WI38 (cell line): ENCODE results near the gene USP40.

Experiments used
- H3K4me3 ChIP-seq: 2 replicates; pipeline ENCODE4 v1.5.1; 2011; ENCODE audit warnings: low read depth, mild to moderate bottlenecking, control low read depth, low read length
- TF ChIP-seq, protein P1 (sequence below): IDR thresholded peaks from 2 replicates; pipeline ENCODE4 v1.5.1; 2012; ENCODE audit warnings: low read depth, mild to moderate bottlenecking, control low read depth, low read length

The USP40 gene

GRCh38 chr2:233495503-233496496 lies 70.8 kb downstream of the USP40 start:
- H3K4me3 ChIP-seq: no peak overlapping the region
- TF ChIP-seq, protein P1, sequence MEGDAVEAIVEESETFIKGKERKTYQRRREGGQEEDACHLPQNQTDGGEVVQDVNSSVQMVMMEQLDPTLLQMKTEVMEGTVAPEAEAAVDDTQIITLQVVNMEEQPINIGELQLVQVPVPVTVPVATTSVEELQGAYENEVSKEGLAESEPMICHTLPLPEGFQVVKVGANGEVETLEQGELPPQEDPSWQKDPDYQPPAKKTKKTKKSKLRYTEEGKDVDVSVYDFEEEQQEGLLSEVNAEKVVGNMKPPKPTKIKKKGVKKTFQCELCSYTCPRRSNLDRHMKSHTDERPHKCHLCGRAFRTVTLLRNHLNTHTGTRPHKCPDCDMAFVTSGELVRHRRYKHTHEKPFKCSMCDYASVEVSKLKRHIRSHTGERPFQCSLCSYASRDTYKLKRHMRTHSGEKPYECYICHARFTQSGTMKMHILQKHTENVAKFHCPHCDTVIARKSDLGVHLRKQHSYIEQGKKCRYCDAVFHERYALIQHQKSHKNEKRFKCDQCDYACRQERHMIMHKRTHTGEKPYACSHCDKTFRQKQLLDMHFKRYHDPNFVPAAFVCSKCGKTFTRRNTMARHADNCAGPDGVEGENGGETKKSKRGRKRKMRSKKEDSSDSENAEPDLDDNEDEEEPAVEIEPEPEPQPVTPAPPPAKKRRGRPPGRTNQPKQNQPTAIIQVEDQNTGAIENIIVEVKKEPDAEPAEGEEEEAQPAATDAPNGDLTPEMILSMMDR: no peak

GRCh38 chr2:233492751-233493150 lies 73.8 kb downstream of the USP40 start:
- TF ChIP-seq, protein P1: no peak
- no peak overlapping the region for H3K4me3 ChIP-seq

GRCh38 chr2:233492078-233492477 lies 74.5 kb downstream of the USP40 start:
- TF ChIP-seq, protein P1: no peak

DNA sequence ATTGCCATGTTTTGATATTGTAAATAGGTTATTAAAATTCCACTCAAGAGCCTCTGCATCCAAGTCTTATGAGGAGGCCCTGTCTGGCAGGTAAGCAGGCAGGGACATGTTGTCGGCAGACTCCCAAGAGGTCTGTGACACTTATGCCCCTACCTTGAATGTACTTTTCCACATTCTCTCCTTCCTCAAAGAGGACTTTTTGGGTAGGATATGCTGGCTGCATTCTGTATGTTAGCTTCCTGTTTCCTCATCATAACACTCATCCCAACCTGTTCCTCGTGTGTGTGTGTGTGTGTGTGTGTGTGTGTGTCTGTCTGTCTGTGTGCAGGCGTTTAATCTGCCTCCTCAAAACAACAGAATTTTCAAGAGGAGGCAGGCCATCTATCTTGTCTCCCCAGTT lies 75.3 kb downstream of the USP40 start:
- no peak overlapping the region for H3K4me3 ChIP-seq
- TF ChIP-seq, protein P1: no peak

More at GRCh38 chr2:233492078-233492477, 74.5 kb downstream of the USP40 start:
- no peak overlapping the region for H3K4me3 ChIP-seq

- TF ChIP-seq, protein P1: no peak
- no peak overlapping the region for H3K4me3 ChIP-seq
These were observed 75.8 kb downstream of the USP40 start for GRCh38 chr2:233490831-233491230.

DNA sequence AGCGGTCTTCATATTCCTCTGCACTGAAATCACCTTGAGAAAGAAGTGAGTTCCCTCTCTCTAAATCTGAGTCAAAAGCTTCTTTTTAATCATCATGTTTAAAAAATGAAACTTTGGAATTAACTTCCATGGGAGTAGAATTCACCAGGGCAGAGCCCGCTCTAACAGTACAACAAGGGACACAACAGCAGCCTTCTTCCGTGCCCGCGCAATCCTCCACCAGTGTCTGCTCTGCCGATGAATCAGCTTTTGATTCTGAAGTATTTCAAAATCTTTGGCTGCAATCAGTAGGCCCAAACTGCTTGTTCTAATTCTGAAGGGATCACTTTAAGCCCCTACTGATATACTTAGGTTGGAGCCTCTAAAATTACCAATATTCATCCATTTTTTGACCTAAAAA lies 76.9 kb downstream of the USP40 start:
- TF ChIP-seq, protein P1: no peak
- H3K4me3 ChIP-seq: no peak overlapping the region

DNA sequence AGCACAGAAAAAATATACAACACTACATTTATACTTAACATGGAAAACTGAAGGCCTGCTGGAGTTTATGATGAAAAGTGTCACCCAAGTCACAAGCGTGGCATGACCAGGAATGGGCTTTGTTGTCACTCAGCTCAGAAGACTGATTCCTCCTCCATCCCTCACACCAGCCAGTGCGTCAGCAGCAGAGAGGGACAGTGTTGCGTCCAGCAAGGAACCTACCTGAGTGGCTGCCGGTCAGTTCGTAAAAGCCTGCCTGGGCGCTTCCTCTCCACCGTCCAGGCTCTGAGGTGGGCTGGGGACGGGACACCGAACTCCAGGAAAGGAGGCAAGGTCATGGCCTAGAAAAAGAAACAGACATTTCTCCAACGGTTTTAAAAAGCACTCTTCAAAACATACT lies 77.4 kb downstream of the USP40 start:
- TF ChIP-seq, protein P1: no peak
- H3K4me3 ChIP-seq: no peak overlapping the region
